Ishikawa (cell line): ENCODE measurements around the gene GYPC.

Experiments used
- CEBPB ChIP-seq: IDR thresholded peaks from 2 replicates; pipeline ENCODE4 v1.6.1; 2012
- CREB1 ChIP-seq: IDR thresholded peaks from 2 replicates; pipeline ENCODE4 v1.6.1; 2012; ENCODE audit warnings: low read depth
- EGR1 ChIP-seq: IDR thresholded peaks from 2 replicates; pipeline ENCODE4 v1.6.1; 2012
- EP300 ChIP-seq: IDR thresholded peaks from 2 replicates; pipeline ENCODE4 v1.6.1; 2012; ENCODE audit warnings: borderline replicate concordance
- FOXM1 ChIP-seq: IDR thresholded peaks from 2 replicates; pipeline ENCODE4 v1.6.1; 2012; ENCODE audit warnings: low read depth, borderline replicate concordance
- MAX ChIP-seq: IDR thresholded peaks from 2 replicates; pipeline ENCODE4 v1.6.1; 2012
- NFIC ChIP-seq: IDR thresholded peaks from 2 replicates; pipeline ENCODE4 v1.6.1; 2012
- RAD21 ChIP-seq: IDR thresholded peaks from 2 replicates; pipeline ENCODE4 v1.6.1; 2012; ENCODE audit warnings: low read depth
- REST ChIP-seq: IDR thresholded peaks from 2 replicates; pipeline ENCODE4 v1.6.1; 2012; ENCODE audit warnings: low read depth, mild to moderate bottlenecking
- TAF1 ChIP-seq: IDR thresholded peaks from 2 replicates; pipeline ENCODE4 v1.6.1; 2012; ENCODE audit warnings: low read depth, mild to moderate bottlenecking
- TCF12 ChIP-seq: IDR thresholded peaks from 2 replicates; pipeline ENCODE4 v1.6.1; 2012; ENCODE audit warnings: low read depth
- TEAD4 ChIP-seq: IDR thresholded peaks from 2 replicates; pipeline ENCODE4 v1.6.1; 2012
- USF1 ChIP-seq: IDR thresholded peaks from 2 replicates; pipeline ENCODE4 v1.6.1; 2012
- YY1 ChIP-seq: IDR thresholded peaks from 2 replicates; pipeline ENCODE4 v1.6.1; 2012; ENCODE audit warnings: low read depth
- ZBTB7A ChIP-seq: IDR thresholded peaks from 2 replicates; pipeline ENCODE4 v1.6.1; 2012; ENCODE audit warnings: low read depth

GYPC gene

GRCh38 chr2:126655500-126656430 is at the start of gene GYPC:
GYPC (plus strand) TSS chr2:126656158; CDS start chr2:126656264, 106 bp downstream.
- TF ChIP-seq EGR1 (no peak), RAD21 (no peak), TEAD4 (no peak)

GRCh38 chr2:126614524-126615227 is 41.3 kb upstream of the GYPC start:
- TF ChIP-seq MAX (no peak), REST (no peak), RAD21 (no peak), NFIC (no peak)

- TF ChIP-seq EGR1 (no peak), RAD21 (no peak), TEAD4 (no peak), CEBPB (no peak), ZBTB7A (no peak), REST (no peak), FOXM1 (no peak), TAF1 (no peak), MAX (no peak), CREB1 (no peak), USF1 (no peak), NFIC (no peak), EP300 (no peak), YY1 (no peak), TCF12 (no peak)
These were observed 39.3 kb upstream of the GYPC start for GRCh38 chr2:126616606-126617069.

- TF ChIP-seq RAD21: no peak
- TF ChIP-seq CEBPB: no peak
- no peak for TF ChIP-seq NFIC
- TF ChIP-seq REST: no peak
These were observed 35.7 kb upstream of the GYPC start for GRCh38 chr2:126620302-126620701.

GRCh38 chr2:126623000-126623399 is 33.0 kb upstream of the GYPC start:
- TF ChIP-seq NFIC (no peak), MAX (no peak), REST (no peak), EGR1 (no peak), FOXM1 (no peak), ZBTB7A (no peak), TEAD4 (no peak), TCF12 (no peak), YY1 (no peak), RAD21 (no peak), CREB1 (no peak), CEBPB (no peak), TAF1 (no peak), EP300 (no peak), USF1 (no peak)
